Measurements from ENCODE around the gene L2HGDH.
A peak's percentile ranks its signal among the peaks of the same experiment; 100 is the strongest.

DNA sequence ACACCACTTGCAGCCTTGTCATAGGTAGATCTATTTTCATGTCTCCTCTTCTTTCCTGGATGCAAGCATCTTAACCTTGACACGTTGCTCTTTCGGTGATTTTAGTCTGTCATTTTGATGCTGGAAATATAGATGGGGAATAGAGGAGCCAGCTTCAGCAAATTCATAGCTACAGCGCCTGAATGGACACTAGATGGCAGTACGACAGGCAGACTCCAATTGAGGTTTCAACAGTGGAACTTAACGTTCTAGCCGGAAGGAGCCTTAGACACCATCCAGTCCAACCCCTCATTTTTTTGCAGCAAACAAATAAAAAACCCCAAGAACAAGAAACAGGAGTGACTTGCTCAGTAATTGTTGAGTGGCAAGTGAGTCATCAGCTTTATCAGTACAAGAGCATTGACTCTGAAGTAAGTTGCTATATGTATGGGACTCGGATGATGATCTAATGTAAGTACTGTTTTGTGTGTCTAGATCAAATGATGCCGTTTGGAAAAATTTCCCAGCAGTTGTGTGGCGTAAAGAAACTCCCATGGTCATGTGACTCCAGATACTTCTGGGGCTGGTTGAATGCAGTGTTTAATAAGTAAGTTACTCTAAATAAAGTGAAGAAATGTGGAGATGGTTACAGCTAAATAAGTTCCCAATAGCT lies 9.1 kb upstream of the L2HGDH start:
- TF ChIP-seq, protein P1, sequence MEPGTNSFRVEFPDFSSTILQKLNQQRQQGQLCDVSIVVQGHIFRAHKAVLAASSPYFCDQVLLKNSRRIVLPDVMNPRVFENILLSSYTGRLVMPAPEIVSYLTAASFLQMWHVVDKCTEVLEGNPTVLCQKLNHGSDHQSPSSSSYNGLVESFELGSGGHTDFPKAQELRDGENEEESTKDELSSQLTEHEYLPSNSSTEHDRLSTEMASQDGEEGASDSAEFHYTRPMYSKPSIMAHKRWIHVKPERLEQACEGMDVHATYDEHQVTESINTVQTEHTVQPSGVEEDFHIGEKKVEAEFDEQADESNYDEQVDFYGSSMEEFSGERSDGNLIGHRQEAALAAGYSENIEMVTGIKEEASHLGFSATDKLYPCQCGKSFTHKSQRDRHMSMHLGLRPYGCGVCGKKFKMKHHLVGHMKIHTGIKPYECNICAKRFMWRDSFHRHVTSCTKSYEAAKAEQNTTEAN (CRISPR knock-in tag; IDR thresholded peaks at IDR 0.05) = no peak
- TF ChIP-seq ZNF121 (CRISPR knock-in tag; IDR thresholded peaks at IDR 0.05) (no peak), JUN (CRISPR knock-in tag; IDR thresholded peaks at IDR 0.05) (no peak), CTCF (IDR thresholded peaks at IDR 0.05) (peak; percentile 41), SP1 (CRISPR knock-in tag; conservative IDR thresholded peaks at IDR 0.05) (no peak), TEAD4 (CRISPR knock-in tag; IDR thresholded peaks at IDR 0.05) (no peak), MLX (CRISPR knock-in tag; IDR thresholded peaks at IDR 0.05) (no peak), ATF3 (CRISPR knock-in tag; conservative IDR thresholded peaks at IDR 0.05) (no peak), E2F1 (CRISPR knock-in tag; IDR thresholded peaks at IDR 0.05) (no peak), ZNF263 (CRISPR knock-in tag; IDR thresholded peaks at IDR 0.05; ENCODE audit: low read depth) (no peak)
- TF ChIP-seq, protein P2, sequence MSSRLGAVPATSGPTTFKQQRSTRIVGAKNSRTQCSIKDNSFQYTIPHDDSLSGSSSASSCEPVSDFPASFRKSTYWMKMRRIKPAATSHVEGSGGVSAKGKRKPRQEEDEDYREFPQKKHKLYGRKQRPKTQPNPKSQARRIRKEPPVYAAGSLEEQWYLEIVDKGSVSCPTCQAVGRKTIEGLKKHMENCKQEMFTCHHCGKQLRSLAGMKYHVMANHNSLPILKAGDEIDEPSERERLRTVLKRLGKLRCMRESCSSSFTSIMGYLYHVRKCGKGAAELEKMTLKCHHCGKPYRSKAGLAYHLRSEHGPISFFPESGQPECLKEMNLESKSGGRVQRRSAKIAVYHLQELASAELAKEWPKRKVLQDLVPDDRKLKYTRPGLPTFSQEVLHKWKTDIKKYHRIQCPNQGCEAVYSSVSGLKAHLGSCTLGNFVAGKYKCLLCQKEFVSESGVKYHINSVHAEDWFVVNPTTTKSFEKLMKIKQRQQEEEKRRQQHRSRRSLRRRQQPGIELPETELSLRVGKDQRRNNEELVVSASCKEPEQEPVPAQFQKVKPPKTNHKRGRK (CRISPR knock-in tag; IDR thresholded peaks at IDR 0.05; ENCODE audit: borderline replicate concordance) = no peak

All from WTC11 (cell line).